GM18499 (cell line): Measurements from ENCODE around the gene POLK.
"Not testable (repeated sequence)": the region's sequence is repeated elsewhere in the genome, so short reads cannot be mapped to it uniquely, and the experiment has no call there.

Experiments
- ATAC-seq: cut with Tn5 transposase; IDR thresholded peaks from one replicate; pipeline ENCODE4 v1.9.1; 2021; ENCODE audit warnings: moderate number of reproducible peaks; ENCODE audit not compliant: insufficient read depth, unreplicated experiment

Gene POLK

DNA sequence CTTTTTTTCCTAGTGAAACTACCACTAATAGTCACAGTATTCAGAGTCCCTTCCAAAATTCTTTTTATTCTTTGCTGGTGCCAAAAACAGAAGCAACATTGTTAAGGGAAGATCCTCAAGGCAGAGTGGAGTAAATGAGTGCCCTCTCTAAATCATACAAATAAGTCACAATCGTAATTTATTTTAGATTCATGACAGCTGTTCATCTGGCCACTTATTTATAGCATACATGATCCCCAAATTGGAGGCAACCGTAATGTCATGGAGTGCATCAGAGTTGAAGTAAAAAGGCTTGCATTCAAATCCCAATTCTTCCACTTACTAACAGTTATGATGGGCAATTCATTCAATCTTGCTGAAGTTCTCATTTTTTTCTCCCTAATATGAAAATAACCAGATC is 33.4 kb downstream of the POLK start:
- ATAC-seq = no peak

DNA sequence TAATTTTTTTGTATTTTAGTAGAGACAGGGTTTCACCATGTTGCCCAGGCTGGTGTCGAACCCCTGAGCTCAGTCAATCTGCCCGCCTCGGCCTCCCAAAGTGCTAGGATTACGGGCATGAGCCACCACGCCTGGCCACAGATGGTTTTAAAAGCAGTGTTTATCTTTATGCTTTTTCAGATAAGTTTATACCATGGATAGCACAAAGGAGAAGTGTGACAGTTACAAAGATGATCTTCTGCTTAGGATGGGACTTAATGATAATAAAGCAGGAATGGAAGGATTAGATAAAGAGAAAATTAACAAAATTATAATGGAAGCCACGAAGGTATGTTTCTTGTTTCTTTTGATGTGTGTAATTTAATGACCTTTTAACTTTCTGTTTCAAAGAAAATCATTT is 35.1 kb downstream of the POLK start:
- no peak for ATAC-seq

GRCh38 chr5:75547812-75548211 is 36.1 kb downstream of the POLK start:
- no peak for ATAC-seq

- ATAC-seq = no peak
Observed at GRCh38 chr5:75550597-75550996, 38.9 kb downstream of the POLK start.

- ATAC-seq = no peak
Observed at GRCh38 chr5:75551471-75551870, 39.8 kb downstream of the POLK start.

DNA sequence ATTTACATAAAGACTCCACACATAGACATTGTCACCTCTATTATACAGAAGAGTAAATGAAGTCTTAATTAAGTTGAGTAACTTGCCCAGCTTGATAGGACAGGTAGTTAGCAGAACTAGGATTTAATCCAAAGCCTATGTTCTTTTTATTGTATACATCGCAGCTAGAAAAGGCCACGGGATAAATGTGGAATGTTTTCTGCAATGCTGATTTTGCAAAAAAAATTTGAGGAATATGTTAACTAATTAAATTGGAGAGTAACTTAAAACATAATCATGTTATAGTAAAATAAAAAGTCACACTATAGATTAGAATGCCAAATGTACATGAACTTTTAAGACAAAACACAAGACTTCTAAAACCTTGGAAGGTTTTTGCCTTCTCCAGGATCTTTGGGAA is 41.1 kb downstream of the POLK start:
- ATAC-seq = no peak

- ATAC-seq = no peak
Observed at GRCh38 chr5:75553358-75553757, 41.7 kb downstream of the POLK start.

DNA sequence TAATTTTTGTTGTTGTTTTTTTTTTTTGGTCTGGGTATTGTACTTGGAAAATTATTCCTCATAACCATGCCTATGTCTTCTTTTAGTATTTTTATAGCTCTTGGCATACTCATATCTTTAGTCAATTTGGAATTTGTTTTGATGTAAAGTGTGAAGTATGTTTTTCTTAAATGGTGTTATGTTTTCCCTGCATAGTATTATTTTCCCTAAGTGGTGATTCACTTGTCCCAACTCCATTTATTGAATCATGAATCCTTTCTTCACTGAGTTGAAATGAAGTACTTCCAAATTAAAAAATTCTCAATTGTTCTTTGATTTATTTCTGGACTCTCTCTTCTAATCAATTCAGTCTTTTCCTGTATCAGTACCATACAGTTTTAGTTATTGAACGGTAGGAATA is 46.5 kb downstream of the POLK start:
- no peak for ATAC-seq

DNA sequence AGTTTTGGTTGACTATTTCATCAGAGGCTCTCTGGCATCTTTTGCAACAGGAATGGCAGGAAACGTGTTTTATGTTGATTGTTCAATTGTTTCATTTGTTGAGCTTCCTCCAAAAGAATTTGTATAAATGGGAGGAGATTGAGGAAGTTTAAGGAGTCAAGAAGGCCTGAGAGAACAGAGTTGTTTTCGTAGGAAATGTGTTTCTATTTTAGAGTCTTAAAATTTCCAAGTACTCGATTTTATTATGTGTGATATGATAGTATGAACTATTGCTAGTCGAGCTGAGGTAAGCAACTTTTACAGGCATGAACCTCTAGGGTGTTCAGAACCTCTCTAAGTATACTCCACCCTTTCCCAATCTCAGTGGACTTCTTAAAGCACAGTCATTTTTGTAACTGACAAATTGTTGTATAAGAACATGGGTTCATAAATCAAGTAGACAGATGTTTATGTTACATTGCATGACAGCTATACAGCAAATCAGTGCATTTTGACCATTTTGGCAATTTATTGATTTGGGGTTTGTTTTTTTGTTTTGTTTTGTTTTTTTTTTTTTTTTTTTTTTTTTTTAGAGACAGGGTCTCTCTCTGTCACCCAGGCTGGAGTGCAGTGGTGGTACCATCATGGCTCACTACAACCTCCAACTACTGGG is 47.4 kb downstream of the POLK start:
- no peak for ATAC-seq

DNA sequence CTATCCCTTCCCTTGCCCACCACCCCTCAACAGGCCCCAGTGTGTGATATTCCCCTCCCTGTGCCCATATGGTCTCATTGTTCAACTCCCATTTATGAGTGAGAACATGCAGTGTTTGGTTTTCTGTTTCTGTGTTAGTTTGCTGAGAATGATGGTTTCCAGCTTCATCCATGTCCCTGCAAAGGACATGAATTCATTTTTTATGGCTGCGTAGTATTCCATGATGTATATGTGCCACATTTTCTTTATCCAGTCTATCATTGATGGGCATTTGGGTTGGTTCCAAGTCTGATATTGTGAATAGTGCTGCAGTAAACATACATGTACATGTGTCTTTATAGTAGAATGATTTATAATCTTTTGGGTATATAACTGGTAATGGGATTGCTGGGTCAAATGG is 49.0 kb downstream of the POLK start:
- ATAC-seq = not testable (repeated sequence)

DNA sequence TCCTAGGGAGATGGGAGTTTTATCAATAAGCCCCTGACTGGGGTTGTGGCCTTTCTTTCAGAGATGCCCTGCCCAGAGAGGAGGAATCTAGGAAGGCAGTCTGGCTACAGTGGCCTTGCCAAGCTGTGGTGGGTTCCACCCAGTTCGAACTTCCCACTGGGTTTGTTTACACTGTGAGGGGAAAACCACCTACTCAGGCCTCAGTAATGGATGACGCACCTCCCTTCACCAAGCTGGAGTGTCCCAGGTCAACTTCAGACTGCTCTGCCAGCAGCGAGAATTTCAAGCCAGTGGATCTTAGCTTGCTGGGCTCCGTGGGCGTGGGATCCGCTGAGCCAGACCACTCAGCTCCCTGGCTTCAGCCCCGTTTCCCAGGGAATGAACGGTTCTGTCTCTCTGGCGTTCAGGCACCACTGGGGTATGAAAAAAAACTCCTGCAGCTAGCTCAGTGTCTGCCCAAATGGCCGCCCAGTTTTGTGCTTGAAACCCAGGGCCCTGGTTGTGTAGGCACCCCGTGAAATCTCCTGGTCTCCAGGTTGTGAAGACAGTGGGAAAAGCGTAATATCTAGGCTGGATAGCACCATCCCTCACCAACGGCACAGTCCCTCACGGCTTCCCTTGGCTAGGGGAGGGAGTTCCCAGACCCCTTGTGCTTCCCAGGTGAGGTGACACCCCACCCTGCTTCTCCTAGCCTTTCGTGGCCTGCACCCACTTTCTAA is 54.5 kb downstream of the POLK start:
- ATAC-seq = not testable (repeated sequence)

- ATAC-seq = peak; percentile 91
Observed at GRCh38 chr5:75566710-75567309, 55.1 kb downstream of the POLK start.

GRCh38 chr5:75567710-75568109 is 56.0 kb downstream of the POLK start:
- ATAC-seq = no peak

DNA sequence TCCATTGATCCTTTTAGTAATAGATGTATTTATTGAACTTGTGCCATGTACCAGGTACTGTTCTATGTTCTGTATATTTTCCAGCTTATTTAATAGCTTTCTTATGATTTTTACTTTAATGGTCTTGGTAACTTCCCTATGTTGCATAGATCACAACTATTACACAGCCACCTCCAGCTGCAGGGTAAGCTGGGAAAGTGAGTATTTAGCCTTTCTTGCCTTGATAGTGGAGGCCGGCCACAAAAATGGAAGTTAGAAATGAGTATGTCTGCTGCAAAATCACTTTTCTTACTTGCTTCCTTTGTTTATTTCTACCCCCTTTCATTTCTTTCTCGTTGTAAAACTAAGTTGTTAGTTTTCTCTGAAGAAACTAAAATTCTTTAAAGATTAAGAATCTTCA is 56.5 kb downstream of the POLK start:
- no peak for ATAC-seq

DNA sequence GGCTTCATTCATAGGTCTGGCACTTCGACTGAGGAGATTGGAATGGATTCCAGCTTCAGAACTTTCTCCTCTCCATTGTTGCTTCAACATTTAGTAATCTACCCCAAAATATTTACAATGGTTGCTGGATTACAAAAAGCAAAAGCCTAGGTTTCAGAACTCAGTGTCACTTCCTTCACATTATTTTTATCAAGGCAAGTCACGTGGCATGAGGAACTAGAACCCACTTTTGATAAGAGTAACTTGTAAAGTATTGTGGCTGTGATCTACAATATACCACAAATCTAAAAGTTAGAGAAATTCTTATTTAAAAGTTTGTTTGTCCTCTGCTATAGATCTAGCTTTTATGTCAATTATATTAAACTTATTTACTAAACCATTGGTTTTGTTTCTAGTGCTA is 59.9 kb downstream of the POLK start:
- no peak for ATAC-seq

DNA sequence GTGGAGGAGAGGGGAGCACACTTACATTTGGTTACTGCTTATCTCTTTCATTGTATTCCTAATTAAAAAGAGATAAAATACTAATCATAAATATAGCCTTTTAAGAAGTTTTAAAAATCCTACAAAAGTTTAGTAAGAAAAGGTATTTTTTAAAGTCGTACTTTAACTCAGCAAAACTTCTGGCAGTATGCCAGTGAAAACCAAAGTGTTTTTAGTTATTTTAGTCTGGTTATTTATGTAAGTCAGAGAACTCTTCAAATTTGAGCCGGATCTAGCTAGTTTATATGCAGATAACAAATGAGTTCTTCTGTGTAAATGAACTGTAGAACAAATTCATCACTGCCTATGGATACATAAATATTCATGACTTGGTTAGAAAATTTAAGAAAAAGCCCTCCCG is 63.1 kb downstream of the POLK start:
- ATAC-seq = peak; percentile 4

DNA sequence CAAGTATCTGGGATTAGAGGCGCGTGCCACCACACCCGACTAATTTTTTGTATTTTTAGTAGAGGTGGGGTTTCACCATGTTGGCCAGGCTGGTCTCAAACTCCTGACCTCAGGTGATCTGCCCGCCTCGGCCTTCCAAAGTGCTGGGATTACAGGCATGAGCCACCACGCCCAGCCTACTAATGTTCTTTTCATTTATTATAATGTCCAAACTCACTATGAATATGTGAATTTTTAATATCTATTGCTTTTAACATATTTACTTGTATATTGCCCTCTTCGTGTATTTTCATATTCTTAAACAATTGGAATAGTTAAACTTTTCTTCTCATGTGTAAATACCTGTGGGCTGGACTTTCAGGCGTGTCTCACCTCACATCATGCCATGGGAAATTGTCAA is 66.6 kb downstream of the POLK start:
- not testable (repeated sequence) for ATAC-seq

DNA sequence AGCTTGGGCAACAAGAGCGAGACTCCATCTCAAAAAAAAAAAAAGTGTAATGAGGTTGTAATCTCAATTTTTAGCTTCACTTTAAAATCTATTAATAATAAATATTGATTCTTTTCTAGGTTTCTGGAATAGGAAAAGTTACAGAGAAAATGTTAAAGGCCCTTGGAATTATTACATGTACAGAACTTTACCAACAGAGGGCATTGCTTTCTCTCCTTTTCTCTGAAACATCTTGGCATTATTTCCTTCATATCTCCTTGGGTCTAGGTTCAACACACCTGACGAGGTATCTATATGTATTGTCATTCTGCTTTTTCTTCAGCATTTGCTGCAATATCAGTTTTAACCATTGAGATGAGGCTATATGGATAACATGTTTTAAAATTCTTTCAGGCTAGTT is 73.0 kb downstream of the POLK start:
- no peak for ATAC-seq

DNA sequence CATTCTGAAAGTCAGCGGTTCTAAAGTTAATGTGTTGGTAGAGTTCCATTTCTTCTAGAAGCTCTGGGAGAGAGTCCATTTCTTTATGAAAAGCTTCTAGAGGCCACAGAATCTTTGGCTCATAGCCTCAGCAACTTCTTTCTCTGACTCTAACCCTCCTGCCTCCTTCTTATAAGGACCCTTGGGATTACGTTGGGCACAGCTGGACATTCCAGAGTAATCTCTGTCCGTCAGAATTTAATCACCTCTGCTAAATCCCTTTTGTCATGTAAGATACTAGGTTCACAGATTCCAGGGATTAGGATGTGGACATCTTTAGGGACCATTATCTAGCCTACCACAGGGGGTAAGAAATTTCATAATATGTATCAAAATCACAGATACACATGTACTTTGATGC is 77.0 kb downstream of the POLK start:
- no peak for ATAC-seq

GRCh38 chr5:75600535-75600934 is 88.8 kb downstream of the POLK start:
- ATAC-seq = no peak

GRCh38 chr5:75601567-75601966 is 89.9 kb downstream of the POLK start:
- ATAC-seq = no peak

DNA sequence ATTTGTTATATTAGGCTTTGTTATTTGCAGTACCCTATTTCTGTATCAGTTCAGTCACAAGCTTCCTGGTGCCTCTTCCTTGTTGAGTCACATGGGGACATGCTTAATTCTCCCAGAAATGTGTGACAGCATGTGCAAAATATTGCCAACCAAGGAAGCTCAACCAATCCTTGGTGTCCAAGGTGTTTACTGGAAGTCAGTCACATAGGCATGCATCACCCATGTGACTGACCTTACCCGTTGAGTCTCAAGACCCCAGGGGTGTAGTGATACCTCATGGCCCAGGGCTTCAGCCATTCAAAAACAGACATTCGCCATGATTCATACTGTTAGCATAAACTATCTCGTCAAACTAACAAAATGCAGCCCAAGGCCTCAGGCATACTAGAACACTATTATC is 90.3 kb downstream of the POLK start:
- ATAC-seq = no peak
